ENCODE measurements around the gene ZNF846.
"Not testable (repeated sequence)": the region's sequence is repeated elsewhere in the genome, so short reads cannot be mapped to it uniquely, and the experiment has no call there.

ZNF846 gene

DNA sequence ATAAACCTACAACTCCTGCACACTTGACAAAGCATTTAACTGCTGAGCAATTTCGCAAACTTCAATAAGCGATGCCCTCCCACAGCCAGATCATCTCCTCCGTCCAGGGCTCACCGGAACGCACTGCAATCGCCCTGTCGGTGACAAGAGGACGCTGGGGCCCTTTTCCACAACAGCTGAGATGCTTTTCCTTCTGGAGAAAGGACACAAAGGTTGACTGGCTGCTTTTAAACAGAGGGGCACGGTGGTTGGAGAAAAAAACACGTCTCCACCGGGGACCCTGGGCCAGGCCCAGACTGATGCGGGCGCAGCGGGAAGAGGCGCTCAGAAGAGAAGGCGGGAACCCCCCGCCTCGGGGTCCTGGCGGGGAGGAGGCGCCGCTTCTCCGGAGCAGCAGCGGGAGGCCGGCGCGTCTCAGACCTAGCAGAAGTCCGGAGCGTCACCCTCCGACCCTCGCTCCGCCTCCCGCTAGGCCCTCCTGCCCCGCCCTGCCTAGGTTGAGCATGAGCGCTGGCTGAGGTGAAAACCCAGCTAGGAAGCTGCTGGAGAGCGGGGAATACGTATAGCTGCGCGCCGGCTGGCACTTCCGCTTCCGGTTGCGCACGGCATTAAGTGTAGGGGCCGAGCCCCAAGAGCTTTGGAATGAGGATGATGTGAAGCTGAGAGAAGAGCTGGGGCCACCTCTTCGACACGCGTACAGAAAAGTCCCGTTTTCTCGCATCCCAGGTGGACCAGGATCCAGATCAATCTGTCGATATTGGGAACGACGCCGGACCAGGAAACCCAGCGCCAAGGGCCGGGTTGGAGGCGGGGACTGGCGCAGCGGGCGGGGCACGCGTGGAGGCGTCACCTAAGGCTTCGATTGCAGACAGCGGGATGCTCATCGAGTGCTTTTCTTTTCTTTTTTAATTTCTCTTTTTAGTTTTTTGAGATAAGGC lies at the start of gene ZNF846:
Gene ZNF846, minus strand, starts transcription at position 564 of the 938 bp plus-strand sequence. CDS start 3,788 bp downstream, outside the sequence.
- DNase-seq (ENCODE audit: low spot score): peak; percentile 98

DNA sequence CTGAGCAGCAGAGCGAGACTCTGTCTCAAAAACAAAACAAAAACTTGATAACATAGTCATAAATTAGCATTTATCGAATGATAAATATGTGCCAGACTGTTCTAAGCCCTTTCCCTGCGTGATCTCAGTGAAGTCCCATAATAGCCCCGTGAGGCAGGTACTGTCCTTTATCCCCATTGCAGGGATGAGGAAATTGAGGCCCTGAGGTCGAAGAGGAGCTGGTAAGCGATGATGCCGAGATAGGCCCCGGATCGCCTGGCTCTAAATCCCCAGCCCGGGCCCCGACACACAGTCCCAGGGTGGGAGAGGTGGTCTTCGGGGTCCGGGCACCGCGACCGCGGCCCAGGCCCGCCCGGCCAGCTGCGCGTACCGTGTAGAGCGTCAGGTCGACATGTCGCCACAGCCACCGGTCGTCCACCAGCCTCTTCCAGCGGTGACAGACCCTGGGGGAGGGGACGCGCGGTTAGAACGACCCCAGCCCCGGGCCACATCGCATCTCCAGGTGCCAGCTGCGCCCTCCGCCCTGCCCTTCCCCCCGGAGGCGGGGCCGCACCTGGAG lies 49.7 kb upstream of the ZNF846 start:
- DNase-seq (ENCODE audit: low spot score): no peak

DNA sequence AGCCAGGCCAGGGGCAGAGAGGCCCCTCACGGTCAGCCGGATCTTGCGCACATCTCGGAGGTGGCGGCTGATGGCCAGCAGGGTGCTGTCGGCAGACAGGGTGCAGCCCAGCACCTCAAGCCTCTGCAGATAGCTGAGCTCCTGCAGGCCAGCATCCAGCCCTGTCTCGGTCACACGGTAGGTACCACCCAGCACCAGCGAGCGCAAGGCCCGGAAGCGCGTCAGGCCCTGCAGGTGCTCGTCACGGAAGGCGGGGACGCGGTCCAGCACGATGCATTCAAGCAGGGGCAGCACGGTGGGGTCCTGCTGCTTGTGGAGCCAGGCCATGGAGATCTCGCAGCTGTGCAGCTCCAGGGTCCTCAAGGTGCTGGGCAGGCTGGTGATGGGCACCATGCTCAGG lies 42.6 kb upstream of the ZNF846 start:
- DNase-seq (ENCODE audit: low spot score): no peak

DNA sequence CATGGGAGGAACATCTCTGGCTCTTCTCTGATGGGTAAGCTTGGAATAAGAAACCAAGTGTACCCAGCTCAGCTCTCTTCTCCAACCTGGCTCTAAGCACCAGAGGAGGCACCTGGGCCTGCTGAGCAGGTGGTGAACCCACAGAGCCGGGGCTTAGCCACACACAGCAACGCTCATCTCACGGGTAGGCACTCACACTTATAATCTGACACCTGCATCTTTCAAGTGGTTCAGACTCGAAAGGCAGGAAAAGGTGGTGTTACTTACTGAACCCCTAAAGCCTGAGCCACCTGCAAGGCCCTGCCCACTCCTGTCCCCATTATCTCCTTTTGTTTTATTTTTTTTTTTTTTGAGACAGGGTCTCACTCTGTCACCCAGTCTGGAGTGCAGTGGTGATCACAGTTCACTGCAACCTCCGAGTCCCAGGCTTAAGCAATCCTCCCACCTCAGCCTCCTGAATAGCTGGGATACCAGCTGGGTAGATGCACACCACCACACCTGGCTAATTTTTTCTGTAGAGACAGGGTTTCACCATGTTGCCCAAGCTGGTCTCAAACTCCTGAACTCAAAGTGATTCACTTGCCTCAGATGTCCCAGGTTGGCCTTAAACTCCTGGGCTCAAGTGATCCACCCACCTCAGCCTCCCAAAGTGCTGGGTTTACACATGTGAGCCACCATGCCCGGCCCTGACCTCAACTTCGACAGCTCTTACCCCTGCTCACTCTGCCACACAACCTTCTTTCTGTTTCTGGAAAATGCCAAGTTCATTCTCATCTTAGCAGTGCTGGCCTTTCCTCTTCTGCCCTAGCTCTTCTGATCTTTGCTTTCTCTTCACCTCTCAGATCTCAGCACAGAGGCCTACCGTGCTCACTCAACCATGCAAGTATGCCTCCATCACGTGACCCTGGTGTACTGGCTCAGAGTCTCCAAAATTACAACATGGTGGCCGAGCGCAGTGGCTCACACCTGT lies 40.6 kb upstream of the ZNF846 start:
- DNase-seq (ENCODE audit: low spot score): no peak

DNA sequence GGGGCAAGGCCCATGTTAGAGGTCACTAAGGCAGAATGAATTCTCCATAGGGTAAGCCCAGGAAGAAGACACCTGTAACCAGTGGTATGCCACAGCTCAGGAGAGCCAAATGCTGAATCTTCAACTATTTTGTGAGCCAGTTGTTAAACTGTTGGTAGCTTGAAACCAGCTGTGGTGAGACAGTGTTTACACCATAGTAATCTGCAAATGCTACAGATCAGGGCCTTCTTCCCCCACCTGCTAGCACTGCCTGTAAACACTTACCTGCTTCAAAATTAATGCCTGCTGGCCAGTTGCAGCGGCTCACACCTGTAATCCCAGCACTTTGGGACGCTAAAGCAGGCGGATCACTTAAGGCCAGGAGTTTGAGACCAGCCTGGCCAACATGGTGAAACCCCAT lies 38.3 kb upstream of the ZNF846 start:
- no peak for DNase-seq (ENCODE audit: low spot score)

DNA sequence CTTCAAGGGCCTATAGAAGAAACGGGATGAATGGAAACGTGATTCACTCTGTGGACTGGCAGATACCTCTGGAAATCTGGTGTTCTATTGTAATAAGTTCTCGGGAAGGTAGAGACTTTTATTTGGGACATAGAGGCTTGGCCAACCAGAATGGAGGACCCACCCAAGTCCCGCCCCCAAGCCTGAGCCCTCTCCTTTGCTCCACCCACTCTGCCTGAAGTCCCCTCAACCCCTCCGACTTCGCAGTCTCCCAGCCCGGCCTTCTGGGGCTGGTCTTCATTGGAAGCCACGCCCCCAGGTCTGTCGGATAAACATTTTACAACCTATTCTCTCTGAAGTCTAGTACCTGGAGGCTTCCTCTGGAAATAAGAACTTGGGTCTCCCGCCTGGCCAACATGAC lies 33.4 kb upstream of the ZNF846 start:
- no peak for DNase-seq (ENCODE audit: low spot score)

DNA sequence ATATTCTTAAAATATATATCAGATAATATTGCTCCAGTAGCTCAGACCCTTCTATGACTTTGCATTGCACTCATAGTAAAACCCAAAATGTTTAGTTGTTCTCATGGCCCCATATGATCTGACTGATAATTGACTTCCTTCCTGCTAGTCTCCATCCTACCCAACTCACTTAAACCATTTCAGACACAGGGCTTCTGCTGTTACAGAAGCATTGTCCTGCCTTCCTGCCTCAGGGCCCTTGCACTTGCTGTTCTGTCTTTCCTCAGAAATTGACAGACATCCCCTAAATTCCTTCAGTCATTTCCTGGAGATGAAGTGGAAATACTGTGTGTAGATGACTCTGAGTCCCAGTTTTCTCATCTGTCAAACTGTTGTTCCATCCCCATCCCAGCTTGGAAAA lies 30.6 kb upstream of the ZNF846 start:
- no peak for DNase-seq (ENCODE audit: low spot score)

DNA sequence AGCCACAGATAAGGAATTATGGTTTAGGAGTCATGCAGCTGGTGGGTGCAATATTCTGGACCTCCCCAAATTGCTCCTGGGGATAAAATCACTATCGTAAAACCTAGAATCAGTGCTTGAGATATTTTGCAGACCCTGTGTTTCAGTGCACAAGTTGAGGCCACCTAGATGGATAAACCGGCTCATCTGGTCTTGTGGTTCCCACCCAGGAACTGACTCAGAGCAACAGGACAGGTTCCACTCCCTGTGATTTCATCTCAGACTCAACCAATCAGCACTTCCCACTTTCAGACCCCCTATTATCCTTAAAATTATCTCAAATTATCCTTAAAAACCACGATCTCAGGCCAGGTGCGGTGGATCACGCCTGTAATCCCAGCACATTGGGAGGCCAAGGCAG lies 29.3 kb upstream of the ZNF846 start:
- DNase-seq (ENCODE audit: low spot score): no peak

DNA sequence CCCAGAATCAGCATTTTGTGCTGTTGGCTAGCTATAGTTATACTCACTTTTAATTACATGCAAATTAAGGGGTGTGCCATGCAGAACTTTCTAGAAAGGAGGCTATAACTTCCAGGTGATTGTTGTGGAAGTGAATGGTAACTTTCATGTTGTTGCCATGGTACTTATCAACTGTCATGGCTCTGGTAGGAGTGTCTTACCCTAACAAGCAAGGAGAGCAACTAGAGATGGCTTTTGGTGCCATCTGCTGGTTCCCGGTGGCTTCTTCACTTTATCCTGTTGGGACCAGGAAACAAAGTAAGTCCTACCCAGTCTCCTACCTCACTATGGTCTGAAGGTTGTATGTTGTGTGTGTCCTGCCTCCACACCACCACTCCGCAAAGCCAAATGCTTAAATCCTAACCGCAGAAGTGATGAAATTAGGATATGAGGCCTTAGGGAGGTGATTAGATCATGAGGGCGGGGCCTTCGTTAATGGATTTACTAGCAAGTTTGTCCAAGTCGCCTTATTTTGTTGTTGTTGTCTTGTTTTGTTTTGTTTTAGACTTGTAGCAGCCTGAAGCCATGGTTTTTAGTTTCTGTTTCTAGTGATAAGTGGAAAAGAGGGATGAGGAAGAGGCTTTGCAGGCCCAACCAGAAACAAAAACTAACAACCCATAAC lies 27.7 kb upstream of the ZNF846 start:
- peak; percentile 73 for DNase-seq (ENCODE audit: low spot score)

DNA sequence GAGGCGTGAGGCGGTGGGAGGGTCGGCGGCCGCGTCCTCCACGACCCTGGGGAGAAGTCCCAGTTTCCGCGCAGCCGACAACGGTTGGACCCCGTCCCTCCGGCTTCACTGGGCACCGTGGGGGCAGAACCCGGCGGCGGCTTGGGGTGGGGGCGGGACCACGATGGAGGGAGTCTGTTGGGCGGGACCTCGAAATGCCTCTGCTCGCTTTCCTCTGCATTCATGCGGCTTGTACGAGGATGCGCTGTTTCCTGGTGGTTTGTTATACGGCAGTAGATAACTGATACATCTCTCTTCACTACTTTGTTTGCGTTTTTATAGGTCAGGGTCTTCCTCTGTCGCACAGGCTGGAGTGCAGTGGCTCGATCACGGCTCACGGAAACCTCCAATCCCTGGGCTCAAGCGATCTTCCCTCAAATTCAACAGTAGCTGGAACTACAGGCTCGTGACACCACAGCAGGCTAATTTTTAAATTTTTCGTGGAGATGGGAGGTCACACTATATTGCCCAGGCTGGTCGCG lies 24.6 kb upstream of the ZNF846 start:
- DNase-seq (ENCODE audit: low spot score): no peak

DNA sequence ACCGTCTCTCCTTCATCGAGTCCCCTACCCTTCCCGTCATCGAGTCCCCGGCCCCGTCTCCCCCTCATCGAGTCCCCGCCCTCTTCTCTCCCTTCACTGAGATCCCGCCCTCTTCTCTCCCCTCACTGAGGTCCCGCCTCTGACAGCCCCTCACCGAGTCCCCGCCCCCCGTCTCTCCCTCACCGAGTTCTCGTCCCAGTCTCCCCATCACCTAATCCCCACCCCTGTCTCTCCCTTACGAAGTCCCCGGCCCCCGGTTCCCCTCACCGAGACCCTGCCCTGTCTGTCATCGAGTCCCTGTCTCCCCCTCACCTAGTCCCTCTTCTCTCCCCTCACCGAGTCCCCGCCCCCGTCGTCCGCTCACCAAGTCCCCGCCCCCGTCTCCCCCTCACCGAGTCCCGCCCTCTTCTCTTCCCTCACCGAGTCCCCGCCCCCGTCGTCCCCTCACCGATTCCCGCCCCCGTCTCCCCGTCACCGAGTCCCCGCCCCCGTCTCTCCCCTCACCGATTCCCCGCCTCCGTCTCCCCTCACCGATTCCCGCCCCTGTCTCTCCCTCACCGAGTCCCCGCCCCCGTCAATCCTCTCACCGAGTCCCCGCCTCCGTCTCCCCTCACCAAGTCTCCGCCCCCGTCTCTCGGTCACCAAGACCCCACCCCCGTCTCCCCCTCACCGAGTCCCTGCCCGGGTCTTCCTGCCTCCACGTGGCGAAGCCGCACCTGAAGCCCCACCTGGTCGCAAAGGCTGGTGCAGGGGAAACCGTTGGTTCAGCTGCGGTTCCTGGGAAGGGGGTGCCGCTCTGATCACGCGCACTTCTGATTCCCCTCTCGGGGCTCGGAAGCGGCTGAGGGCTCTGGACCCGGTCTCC lies 23.9 kb upstream of the ZNF846 start:
- peak; percentile 54 for DNase-seq (ENCODE audit: low spot score)

DNA sequence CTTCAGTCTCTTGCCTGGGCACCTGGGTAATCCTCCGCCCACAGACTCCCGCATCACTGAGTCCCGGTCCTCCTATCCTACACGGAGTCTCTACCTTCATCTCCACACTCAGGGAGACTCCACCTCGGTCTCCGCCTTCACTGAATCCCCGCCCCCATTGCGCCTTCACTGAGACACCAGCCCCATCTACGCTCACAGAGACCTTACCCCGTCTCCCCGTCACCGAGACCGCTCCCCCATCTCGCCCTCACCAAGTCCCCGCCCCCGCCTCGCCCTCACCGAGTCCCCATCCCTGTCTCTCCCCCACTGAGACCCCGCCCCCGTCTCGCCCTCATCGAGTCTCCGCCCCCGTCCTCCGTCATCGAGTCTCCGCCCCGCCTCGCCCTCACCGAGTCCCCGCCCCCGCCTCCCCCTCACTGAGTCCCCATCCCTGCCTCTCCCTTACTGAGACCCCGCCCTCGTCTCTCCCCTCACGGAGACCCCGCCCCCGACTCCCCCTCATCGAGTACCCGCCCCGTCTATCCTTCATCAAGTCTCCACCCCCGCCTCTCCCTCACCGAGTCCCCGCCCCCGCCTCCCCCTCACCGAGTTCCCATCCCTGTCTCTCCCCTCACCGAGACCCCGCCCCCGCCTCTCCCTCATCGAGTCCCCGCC lies 23.1 kb upstream of the ZNF846 start:
- DNase-seq (ENCODE audit: low spot score): peak; percentile 87

DNA sequence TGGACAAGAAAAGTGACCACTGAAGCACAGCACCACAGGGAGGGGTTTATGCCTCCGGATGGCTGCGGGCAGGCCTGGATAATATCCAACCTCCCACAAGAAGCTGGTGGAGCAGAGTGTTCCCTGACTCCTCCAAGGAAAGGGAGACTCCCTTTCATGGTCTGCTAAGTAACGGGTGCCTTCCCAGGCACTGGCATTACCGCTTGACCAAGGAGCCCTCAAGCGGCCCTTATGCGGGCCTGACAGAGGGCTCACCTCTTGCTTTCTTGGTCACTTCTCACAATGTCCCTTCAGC lies 22.5 kb upstream of the ZNF846 start:
- not testable (repeated sequence) for DNase-seq (ENCODE audit: low spot score)

DNA sequence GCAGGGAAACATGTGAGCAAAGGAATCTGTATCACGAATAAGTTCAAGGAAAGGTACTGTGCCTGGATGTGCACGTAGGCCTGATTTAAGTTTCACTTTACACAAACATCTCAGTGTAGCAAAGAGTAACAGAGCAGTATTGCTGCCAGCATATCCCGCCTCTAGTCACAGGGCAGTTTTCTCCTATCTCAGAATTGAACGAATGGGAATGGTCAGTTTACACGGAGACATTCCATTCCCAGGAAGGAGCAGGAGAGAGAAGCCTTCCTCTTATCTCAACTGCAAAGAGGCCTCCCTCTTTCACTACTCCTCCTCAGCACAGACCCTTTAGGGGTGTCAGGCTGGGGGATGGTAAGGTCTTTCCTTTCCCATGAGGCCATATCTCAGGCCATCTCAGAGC lies 21.0 kb upstream of the ZNF846 start:
- not testable (repeated sequence) for DNase-seq (ENCODE audit: low spot score)

DNA sequence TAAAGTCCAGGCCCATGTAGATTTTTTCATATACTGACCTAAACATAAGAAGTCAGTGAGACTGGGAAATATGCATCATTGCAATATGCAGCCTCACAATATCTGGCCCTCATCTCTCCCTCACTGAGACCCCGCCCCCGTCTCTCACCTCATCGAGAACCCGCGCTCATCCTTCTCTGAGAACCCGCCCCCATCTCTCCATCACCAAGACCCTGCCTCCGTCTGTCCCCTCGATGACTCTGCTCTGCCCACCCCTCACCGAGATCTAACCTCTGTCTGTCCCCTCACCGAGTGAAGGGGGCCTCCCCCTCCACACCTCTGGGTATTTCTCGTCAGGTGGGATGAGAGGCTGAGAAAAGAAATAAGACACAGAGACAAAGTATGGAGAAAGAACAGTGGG lies 20.5 kb upstream of the ZNF846 start:
- DNase-seq (ENCODE audit: low spot score): no peak

DNA sequence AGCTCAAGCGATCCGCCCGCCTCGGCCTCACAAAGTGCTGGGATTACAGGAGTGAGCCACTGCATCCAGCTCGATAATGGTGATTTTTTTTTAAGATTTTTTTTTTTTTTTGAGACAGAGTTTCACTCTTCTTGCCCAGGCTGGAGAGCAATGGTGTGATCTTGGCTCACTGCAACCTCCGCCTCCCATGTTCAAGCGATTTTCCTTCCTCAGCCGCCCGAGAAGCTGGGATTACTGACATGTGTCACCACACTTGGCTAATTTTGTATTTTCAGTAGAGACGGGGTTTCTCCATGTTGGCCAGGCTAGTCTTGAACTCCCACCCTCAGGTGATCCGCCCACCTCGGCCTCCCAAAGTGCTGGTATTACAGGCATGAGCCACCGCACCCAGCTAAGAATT lies 20.1 kb upstream of the ZNF846 start:
- DNase-seq (ENCODE audit: low spot score): not testable (repeated sequence)

DNA sequence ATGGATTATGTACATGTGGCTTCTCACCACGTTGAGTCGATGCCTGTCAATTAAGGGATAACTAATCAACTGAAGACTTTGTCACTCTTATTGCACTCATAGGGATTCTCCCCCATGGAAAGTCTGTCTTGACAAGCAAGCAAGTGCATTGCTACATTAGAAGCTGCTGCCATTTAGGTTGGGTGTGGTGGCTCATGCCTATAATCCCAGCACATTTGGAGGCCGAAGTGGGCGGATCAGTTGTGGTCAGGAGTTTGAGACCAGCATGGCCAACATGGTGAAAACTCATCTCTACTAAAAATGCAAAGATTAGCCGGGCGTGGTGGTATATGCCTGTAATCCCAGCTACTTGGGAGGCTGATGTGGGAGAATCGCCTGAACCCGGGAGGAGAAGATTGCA lies 18.3 kb upstream of the ZNF846 start:
- DNase-seq (ENCODE audit: low spot score): no peak

DNA sequence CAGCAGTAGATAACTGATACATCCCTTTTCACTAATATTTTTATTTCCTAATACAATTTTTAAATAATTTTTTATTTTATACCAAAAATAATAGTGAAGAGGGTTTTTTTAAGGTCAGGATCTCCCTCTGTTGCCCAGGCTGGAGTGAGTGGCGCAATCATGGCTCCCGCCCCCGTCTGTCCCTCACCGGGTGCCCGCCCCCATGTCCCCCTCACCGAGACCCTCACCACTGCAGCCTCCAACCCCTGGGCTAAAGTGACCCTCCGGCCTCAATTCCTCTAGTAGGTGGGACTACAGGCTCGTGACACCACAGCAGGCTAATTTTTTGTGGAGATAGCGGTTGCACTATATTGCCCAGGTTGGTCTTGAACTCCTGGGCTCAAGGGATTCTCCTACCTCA lies 17.8 kb upstream of the ZNF846 start:
- DNase-seq (ENCODE audit: low spot score): no peak

DNA sequence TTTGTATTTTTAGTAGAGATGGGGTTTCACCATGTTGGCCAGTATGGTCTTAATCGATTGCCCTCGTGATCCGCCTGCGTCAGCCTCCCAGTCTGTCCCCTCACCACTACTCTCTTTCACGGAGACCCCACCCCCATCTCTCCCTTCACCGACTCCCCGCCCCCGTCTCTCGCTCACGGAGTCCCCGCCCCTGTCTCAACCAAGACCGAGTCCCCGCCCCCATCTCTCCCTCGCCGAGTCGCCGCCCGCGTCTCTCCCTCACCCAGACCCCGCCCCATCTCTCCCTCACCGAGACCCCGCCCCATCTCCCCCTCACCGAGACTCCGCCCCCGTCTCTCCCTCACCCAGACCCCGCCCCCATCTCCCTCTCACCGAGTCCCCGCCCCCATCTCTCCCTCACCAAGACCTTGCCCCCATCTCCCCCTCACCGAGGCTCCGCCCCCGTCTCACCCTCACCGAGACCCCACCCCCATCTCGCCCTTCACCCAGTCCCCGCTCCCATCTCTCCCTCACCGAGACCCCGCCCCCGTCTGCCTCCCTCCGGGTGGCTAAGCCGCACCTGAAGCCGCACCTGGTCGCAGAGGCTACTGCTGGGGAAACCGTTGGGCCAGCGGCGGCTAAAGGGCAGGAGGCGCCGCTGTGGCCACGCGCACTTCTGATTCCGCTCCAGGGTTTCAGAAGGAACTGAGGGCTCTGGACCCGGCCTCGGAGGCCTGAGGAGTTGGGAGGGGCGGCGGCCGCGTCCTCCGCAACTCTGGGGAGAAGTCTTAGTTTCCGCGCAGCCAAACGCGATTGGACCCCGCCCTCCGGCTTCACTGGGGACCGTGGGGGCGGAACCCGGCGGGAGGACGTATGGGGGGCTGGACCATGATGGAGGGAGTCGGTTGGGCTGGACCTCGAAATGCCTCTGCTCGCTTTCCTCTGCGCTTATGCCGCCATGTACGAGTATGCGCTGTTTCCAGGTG lies 17.1 kb upstream of the ZNF846 start:
- DNase-seq (ENCODE audit: low spot score): peak; percentile 87

All from COLO829 (cell line).